H9 (cell line): ENCODE data around the gene SCYGR4. TPM values are rescaled to one million over a fixed set of nuclear protein-coding genes. Genes with fewer than 3 reads are reported as not detected.

Experiments used
- DNase-seq: peaks from one replicate; pipeline ENCODE4 v3.0.0-alpha.2; 2017
- H2AFZ ChIP-seq: one replicate; pipeline ENCODE4 v1.6.1; 2013; ENCODE audit warnings: mild to moderate bottlenecking, low read length, control low read depth, moderate library complexity
- H2AK5ac ChIP-seq: 2 replicates; pipeline ENCODE4 v1.6.1; 2013; ENCODE audit warnings: low read length, control low read depth, mixed read lengths; ENCODE audit not compliant: insufficient read length
- H2BK120ac ChIP-seq: one replicate; pipeline ENCODE4 v1.6.1; 2013; ENCODE audit warnings: low read depth, mild to moderate bottlenecking, low read length, control low read depth, inconsistent platforms; ENCODE audit not compliant: poor library complexity, severe bottlenecking
- H2BK12ac ChIP-seq: 2 replicates; pipeline ENCODE4 v1.6.1; 2013; ENCODE audit warnings: low read length, control low read depth, mixed read lengths, low read depth; ENCODE audit not compliant: insufficient read length
- H2BK15ac ChIP-seq: 2 replicates; pipeline ENCODE4 v1.6.1; 2013; ENCODE audit warnings: low read depth, low read length, control low read depth
- H2BK20ac ChIP-seq: one replicate; pipeline ENCODE4 v1.6.1; 2013; ENCODE audit warnings: low read depth, mild to moderate bottlenecking, low read length, control low read depth, inconsistent platforms; ENCODE audit not compliant: poor library complexity, severe bottlenecking
- H2BK5ac ChIP-seq: 2 replicates; pipeline ENCODE4 v1.6.1; 2013; ENCODE audit warnings: low read length, control low read depth, mixed read lengths; ENCODE audit not compliant: insufficient read length
- H3K14ac ChIP-seq: 2 replicates; pipeline ENCODE4 v1.6.1; 2013; ENCODE audit warnings: low read length, control low read depth; ENCODE audit not compliant: insufficient read depth
- H3K18ac ChIP-seq: 2 replicates; pipeline ENCODE4 v1.6.1; 2013; ENCODE audit warnings: low read depth, mild to moderate bottlenecking, mixed read lengths, low read length, control low read depth; ENCODE audit not compliant: insufficient read length
- H3K23ac ChIP-seq: 2 replicates; pipeline ENCODE4 v1.6.1; 2013; ENCODE audit warnings: low read length, control low read depth, mixed read lengths, low read depth; ENCODE audit not compliant: insufficient read length
- H3K23me2 ChIP-seq: 2 replicates; pipeline ENCODE4 v1.6.1; 2013; ENCODE audit warnings: low read depth, mild to moderate bottlenecking, mixed read lengths, low read length, control low read depth; ENCODE audit not compliant: insufficient read length, poor library complexity, severe bottlenecking
- H3K27ac ChIP-seq: 2 replicates; pipeline ENCODE4 v1.5.1; 2013; ENCODE audit warnings: low read length, control low read depth, mixed read lengths, low read depth; ENCODE audit not compliant: insufficient read length
- H3K27me3 ChIP-seq: 2 replicates; pipeline ENCODE4 v1.6.1; 2013; ENCODE audit warnings: low read length, control low read depth, inconsistent platforms; ENCODE audit not compliant: insufficient read depth
- H3K4ac ChIP-seq: 2 replicates; pipeline ENCODE4 v1.6.1; 2013; ENCODE audit warnings: low read depth, mild to moderate bottlenecking, control low read depth, inconsistent platforms, low read length, moderate library complexity
- H3K4me1 ChIP-seq: 2 replicates; pipeline ENCODE4 v1.6.1; 2013; ENCODE audit warnings: low read length, control low read depth, inconsistent platforms; ENCODE audit not compliant: insufficient read depth
- H3K4me2 ChIP-seq: 2 replicates; pipeline ENCODE4 v1.6.1; 2013; ENCODE audit warnings: low read length, control low read depth, mixed read lengths; ENCODE audit not compliant: insufficient read length, insufficient read depth
- H3K56ac ChIP-seq: 2 replicates; pipeline ENCODE4 v1.6.1; 2013; ENCODE audit warnings: low read depth, mild to moderate bottlenecking, mixed read lengths, low read length, control low read depth; ENCODE audit not compliant: insufficient read length
- H3K79me1 ChIP-seq: 2 replicates; pipeline ENCODE4 v1.6.1; 2013; ENCODE audit warnings: low read depth, mild to moderate bottlenecking, moderate library complexity, low read length, control low read depth, inconsistent platforms; ENCODE audit not compliant: insufficient read depth, poor library complexity, severe bottlenecking
- H3K79me2 ChIP-seq: 2 replicates; pipeline ENCODE4 v1.6.1; 2013; ENCODE audit warnings: low read length, control low read depth, inconsistent platforms; ENCODE audit not compliant: insufficient read depth
- H3K9ac ChIP-seq: 2 replicates; pipeline ENCODE4 v1.6.1; 2013; ENCODE audit warnings: low read length, control low read depth, mixed read lengths; ENCODE audit not compliant: insufficient read length; ENCODE audit errors: extremely low read depth
- H3K9me3 ChIP-seq: one replicate; pipeline ENCODE4 v1.6.1; 2013; ENCODE audit warnings: low read depth, low read length, inconsistent platforms; ENCODE audit not compliant: control insufficient read depth
- H3T11ph ChIP-seq: one replicate; pipeline ENCODE4 v1.6.1; 2013; ENCODE audit warnings: mild to moderate bottlenecking, low read length, control low read depth, inconsistent platforms
- H4K20me1 ChIP-seq: one replicate; pipeline ENCODE4 v1.6.1; 2013; ENCODE audit not compliant: control insufficient read depth, insufficient read length, insufficient read depth
- H4K5ac ChIP-seq: 2 replicates; pipeline ENCODE4 v1.6.1; 2013; ENCODE audit warnings: low read depth, mild to moderate bottlenecking, mixed read lengths, low read length, control low read depth; ENCODE audit not compliant: insufficient read length
- H4K8ac ChIP-seq: replicated peaks from 2 replicates; pipeline ENCODE4 v1.6.1; 2013; ENCODE audit warnings: low read length, control low read depth, mixed read lengths, low read depth; ENCODE audit not compliant: insufficient read length
- H4K91ac ChIP-seq: 2 replicates; pipeline ENCODE4 v1.6.1; 2013; ENCODE audit warnings: low read depth, mild to moderate bottlenecking, moderate library complexity, mixed read lengths, low read length, control low read depth; ENCODE audit not compliant: insufficient read length
- H3K27ac Mint-ChIP-seq, 3 experiments: 2 replicates in 2 of 3; 3 replicates in 1 of 3; pipeline ENCODE4 v1.8.0; 2020 to 2021; ENCODE audit warnings: mixed read lengths in 3 of 3, mild to moderate bottlenecking in 1 of 3, moderate library complexity in 1 of 3
- H3K27me3 Mint-ChIP-seq: 2 replicates; pipeline ENCODE4 v1.8.0; 2021; ENCODE audit warnings: low read depth, mild to moderate bottlenecking, moderate library complexity, mixed read lengths
- H3K36me3 Mint-ChIP-seq, 3 experiments: 2 replicates in 2 of 3; 3 replicates in 1 of 3; pipeline ENCODE4 v1.8.0; 2020 to 2021; ENCODE audit warnings: low read depth in 3 of 3, mixed read lengths in 3 of 3; ENCODE audit not compliant: insufficient read depth in 1 of 3
- H3K4me1 Mint-ChIP-seq, 2 experiments: 2 replicates each; pipeline ENCODE4 v1.8.0; 2020; ENCODE audit warnings: mixed read lengths in 2 of 2
- H3K4me3 Mint-ChIP-seq, 2 experiments: 2 replicates in 1 of 2; 3 replicates in 1 of 2; pipeline ENCODE4 v1.8.0; 2020 to 2021; ENCODE audit warnings: mild to moderate bottlenecking in 2 of 2, mixed read lengths in 2 of 2, moderate library complexity in 1 of 2
- H3K9me3 Mint-ChIP-seq, 2 experiments: 2 replicates in 1 of 2; 3 replicates in 1 of 2; pipeline ENCODE4 v1.8.0; 2020; ENCODE audit warnings: mild to moderate bottlenecking in 2 of 2, mixed read lengths in 2 of 2, moderate library complexity in 1 of 2
- total RNA-seq: library from RNA; stranded (reverse); gene quantifications from 2 replicates; pipeline ENCODE4 v1.2.1, GENCODE V29; 2021
- TF ChIP-seq, protein P1 (sequence below): fragments of 200-600 bp; sonication (generic); conservative IDR thresholded peaks from 3 replicates; pipeline ENCODE4 v1.8.0; 2021; ENCODE audit warnings: antibody characterized with exemption, mild to moderate bottlenecking

SCYGR4 gene
- total RNA-seq, 1 experiment from 2014 or later, result not detected

DNA sequence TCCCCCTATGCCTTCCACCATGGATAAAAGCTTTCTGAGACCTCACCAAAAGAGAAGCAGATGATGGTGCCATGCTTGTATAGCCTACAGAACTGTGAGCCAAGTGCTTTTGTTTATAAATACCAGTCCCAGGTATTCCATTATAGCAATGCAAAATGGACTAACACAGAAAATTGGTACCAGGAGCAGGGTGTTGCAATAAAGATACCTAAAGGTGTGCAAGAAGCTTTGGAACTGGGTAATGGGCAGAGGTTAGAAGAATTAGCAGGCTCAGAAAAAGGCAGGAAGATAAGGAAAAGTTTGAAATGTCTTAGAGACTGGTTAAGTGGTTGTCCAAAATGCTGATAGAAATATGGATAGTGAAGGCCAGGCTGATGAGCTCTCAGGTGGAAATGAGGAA is 34.9 kb upstream of the SCYGR4 start:
- Histone ChIP-seq H4K91ac (no peak overlapping the region), H4K20me1 (no peaks in the 10 kb centered on the region), H3T11ph (no peak overlapping the region), H2BK5ac (no peak overlapping the region), H3K56ac (no peak overlapping the region), H3K4me1 (no peaks in the 10 kb centered on the region), H3K9me3 (peaks cover 4% of the 10 kb centered on the region), H2AK5ac (no peak overlapping the region), H3K79me1 (no peaks in the 10 kb centered on the region), H3K79me2 (no peaks in the 10 kb centered on the region), H2AFZ (no peak overlapping the region), H4K8ac (no peak overlapping the region), H4K5ac (no peak overlapping the region), H3K14ac (no peak overlapping the region), H2BK120ac (no peak overlapping the region), H3K23ac (no peak overlapping the region), H3K9ac (no peak overlapping the region), H2BK15ac (no peak overlapping the region), H2BK20ac (no peak overlapping the region), H3K18ac (no peak overlapping the region), H3K4me2 (no peak overlapping the region), H3K27me3 (no peaks in the 10 kb centered on the region), H3K27ac (no peak overlapping the region), H3K4ac (no peak overlapping the region), H2BK12ac (no peak overlapping the region), H3K23me2 (no peaks in the 10 kb centered on the region)
- H3K4me1 Mint-ChIP-seq, result peaks cover 2 to 3% of the 10 kb centered on the region in 2 experiments
- H3K27ac Mint-ChIP-seq, result no peak overlapping the region
- TF ChIP-seq, protein P1, sequence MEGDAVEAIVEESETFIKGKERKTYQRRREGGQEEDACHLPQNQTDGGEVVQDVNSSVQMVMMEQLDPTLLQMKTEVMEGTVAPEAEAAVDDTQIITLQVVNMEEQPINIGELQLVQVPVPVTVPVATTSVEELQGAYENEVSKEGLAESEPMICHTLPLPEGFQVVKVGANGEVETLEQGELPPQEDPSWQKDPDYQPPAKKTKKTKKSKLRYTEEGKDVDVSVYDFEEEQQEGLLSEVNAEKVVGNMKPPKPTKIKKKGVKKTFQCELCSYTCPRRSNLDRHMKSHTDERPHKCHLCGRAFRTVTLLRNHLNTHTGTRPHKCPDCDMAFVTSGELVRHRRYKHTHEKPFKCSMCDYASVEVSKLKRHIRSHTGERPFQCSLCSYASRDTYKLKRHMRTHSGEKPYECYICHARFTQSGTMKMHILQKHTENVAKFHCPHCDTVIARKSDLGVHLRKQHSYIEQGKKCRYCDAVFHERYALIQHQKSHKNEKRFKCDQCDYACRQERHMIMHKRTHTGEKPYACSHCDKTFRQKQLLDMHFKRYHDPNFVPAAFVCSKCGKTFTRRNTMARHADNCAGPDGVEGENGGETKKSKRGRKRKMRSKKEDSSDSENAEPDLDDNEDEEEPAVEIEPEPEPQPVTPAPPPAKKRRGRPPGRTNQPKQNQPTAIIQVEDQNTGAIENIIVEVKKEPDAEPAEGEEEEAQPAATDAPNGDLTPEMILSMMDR, result no peak
- no peak for DNase-seq
- peaks cover 5 to 12% (median 7%) of the 10 kb centered on the region in 3 experiments; a peak in 5 of 7 replicates for H3K36me3 Mint-ChIP-seq
- peaks cover 15 to 17% of the 10 kb centered on the region in 2 experiments for H3K9me3 Mint-ChIP-seq
- H3K4me3 Mint-ChIP-seq, result no peak overlapping the region
- no peaks in the 10 kb centered on the region for H3K27me3 Mint-ChIP-seq
